ENCODE data around the gene NEURL1. TPM values are rescaled to one million over a fixed set of nuclear protein-coding genes. Genes with fewer than 3 reads are reported as not detected.
"Not testable (repeated sequence)": the region's sequence is repeated elsewhere in the genome, so short reads cannot be mapped to it uniquely, and the experiment has no call there.

NEURL1 gene
- total and polyA plus RNA-seq, 3 experiments from 2014 or later: 0.69 to 1.6 (median 1.5) TPM

- peaks cover 0 to 2% (median 0%) of the 10 kb centered on the region in 3 donors for H3K36me3 Mint-ChIP-seq
- no peaks in the 10 kb centered on the region for H3K27me3 Mint-ChIP-seq
- H3K4me1 ChIP-seq (ENCODE audit: insufficient read depth, low read length): peaks cover 24% of the 10 kb centered on the region
- H3K4me3 ChIP-seq (ENCODE audit: low read length): no peak overlapping the region
- no peak overlapping the region for H3K4me3 Mint-ChIP-seq
- no peak overlapping the region for H3K27ac ChIP-seq (ENCODE audit: low read depth, low read length)
- no peaks in the 10 kb centered on the region for H3K9me3 Mint-ChIP-seq
- no peaks in the 10 kb centered on the region for H3K9me3 ChIP-seq (ENCODE audit: low read length)
- CTCF ChIA-PET: interaction anchor here (0.9 to 5.4 kb wide), 6 partner anchors 8 to 59 kb away, joined by 3 to 48 read pairs (median 10); partner anchors contain the start of gene CALHM2
- POLR2A ChIA-PET: interaction anchor here (0.6 kb wide), 1 partner anchor 41 kb away, joined by 3 read pairs; no protein-coding TSS in a partner anchor
- H3K27me3 ChIP-seq (ENCODE audit: insufficient read depth, low read length, poor library complexity, severe bottlenecking): no peaks in the 10 kb centered on the region
- H3K4me1 Mint-ChIP-seq: peaks cover 28 to 44% (median 35%) of the 10 kb centered on the region in 3 donors
- DNase-seq: no peak
- peak overlapping the region in 2 of 8 donors; percentile 50 to 56 for H3K27ac Mint-ChIP-seq
- no peaks in the 10 kb centered on the region for H3K36me3 ChIP-seq (ENCODE audit: insufficient read depth, low read length)
Measured at GRCh38 chr10:103475437-103475836, 18.1 kb upstream of the NEURL1 start.

DNA sequence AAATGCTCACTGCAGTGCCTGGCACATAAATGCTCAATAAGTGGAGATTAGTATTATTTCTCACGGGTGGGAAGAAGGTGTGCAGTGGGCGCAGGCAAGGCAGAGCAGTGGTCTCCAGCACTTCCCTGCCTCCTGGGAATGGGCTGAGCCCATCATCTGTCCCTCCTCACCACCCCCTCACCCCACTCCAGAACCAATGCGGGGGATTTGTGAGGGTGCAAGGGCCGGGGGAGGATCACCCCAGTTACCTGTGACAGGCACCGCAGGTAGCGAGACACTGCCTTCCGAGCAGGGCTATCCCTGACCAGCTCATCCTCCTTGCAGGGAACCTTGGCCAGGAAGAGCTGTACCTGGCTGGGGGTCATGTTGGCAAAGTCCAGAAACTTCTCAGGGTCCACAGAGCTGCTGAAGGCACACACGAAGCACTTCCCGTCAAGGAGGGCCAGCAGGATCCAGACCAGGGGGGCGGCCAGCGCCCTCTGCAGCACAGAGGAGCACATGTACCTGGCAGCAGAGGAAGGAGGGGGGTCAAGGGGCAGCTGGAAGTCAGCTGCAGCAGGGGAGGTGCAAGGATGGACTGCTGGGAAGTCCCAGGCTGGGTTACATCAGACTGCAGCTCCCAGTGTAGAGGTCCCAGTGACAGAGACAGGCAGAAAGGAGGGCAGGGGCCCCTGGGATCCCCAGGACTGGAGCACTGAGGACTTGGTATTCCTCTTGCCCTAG lies 17.3 kb upstream of the NEURL1 start:
- ChIA-PET CTCF (interaction anchor here (0.6 to 5.4 kb wide), 8 partner anchors 9 to 60 kb away, joined by 3 to 48 read pairs (median 6); partner anchors contain the start of gene CALHM2), POLR2A (no interaction called here)
- peaks cover 16% of the 10 kb centered on the region for H3K4me1 ChIP-seq (ENCODE audit: insufficient read depth, low read length)
- Mint-ChIP-seq H3K4me3 (no peak overlapping the region), H3K27ac (peak overlapping the region in 1 of 8 donors; percentile 51), H3K9me3 (no peaks in the 10 kb centered on the region), H3K36me3 (peaks cover 0 to 2% (median 0%) of the 10 kb centered on the region in 3 donors), H3K27me3 (no peaks in the 10 kb centered on the region), H3K4me1 (peaks cover 20 to 37% (median 28%) of the 10 kb centered on the region in 3 donors)
- no peak overlapping the region for H3K4me3 ChIP-seq (ENCODE audit: low read length)
- no peaks in the 10 kb centered on the region for H3K27me3 ChIP-seq (ENCODE audit: insufficient read depth, low read length, poor library complexity, severe bottlenecking)
- no peaks in the 10 kb centered on the region for H3K36me3 ChIP-seq (ENCODE audit: insufficient read depth, low read length)
- no peak for DNase-seq
- H3K9me3 ChIP-seq (ENCODE audit: low read length): no peaks in the 10 kb centered on the region
- no peak overlapping the region for H3K27ac ChIP-seq (ENCODE audit: low read depth, low read length)

DNA sequence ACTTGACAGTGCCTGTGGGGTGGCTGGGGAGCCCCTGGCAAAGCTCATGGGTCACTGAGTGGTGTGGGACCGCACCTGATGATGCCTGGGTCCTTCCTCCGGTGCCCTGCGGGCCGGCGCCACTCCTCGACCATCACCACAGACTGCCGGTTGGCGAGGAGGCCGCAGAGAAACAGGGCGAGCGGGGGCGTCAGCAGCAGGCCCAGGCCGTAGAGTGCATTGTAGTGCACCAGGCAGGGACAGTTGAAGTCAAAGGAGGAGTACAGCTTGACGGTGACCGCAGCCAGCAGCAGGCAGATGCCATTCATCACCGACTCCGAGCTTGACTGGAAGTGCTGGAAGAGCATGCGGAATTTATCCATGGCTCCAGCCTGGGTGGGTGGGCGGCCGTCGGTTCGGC lies 14.8 kb upstream of the NEURL1 start:
- Histone ChIP-seq H3K36me3 (ENCODE audit: insufficient read depth, low read length) (no peaks in the 10 kb centered on the region), H3K27me3 (ENCODE audit: insufficient read depth, low read length, poor library complexity, severe bottlenecking) (no peaks in the 10 kb centered on the region), H3K9me3 (ENCODE audit: low read length) (no peaks in the 10 kb centered on the region), H3K4me1 (ENCODE audit: insufficient read depth, low read length) (no peaks in the 10 kb centered on the region), H3K27ac (ENCODE audit: low read depth, low read length) (no peak overlapping the region), H3K4me3 (ENCODE audit: low read length) (no peak overlapping the region)
- peaks cover 0 to 2% (median 0%) of the 10 kb centered on the region in 3 donors for H3K36me3 Mint-ChIP-seq
- no peaks in the 10 kb centered on the region for H3K27me3 Mint-ChIP-seq
- H3K4me3 Mint-ChIP-seq: no peak overlapping the region
- CTCF ChIA-PET: interaction anchor here (1.3 to 5.4 kb wide), 3 partner anchors 14 to 62 kb away, joined by 3 to 48 read pairs (median 4); no protein-coding TSS in a partner anchor
- no peak overlapping the region for H3K27ac Mint-ChIP-seq
- POLR2A ChIA-PET: no interaction called here
- no peak for DNase-seq
- peaks cover 10 to 26% (median 17%) of the 10 kb centered on the region in 3 donors for H3K4me1 Mint-ChIP-seq
- H3K9me3 Mint-ChIP-seq: no peaks in the 10 kb centered on the region

- no peak within 1 kb of the TSS for H3K4me3 ChIP-seq (ENCODE audit: low read length)
- CTCF ChIA-PET: interaction anchor here (1.5 to 5.4 kb wide), 2 partner anchors 13 to 63 kb away, joined by 4 to 48 read pairs; no protein-coding TSS in a partner anchor
- no peaks in the 10 kb centered on the region for H3K27me3 Mint-ChIP-seq
- POLR2A ChIA-PET: no interaction called here
- no peak within 1 kb of the TSS for H3K27ac ChIP-seq (ENCODE audit: low read depth, low read length)
- peak within 1 kb of the TSS in 3 of 8 donors; percentile 5 to 35 (median 8) for H3K27ac Mint-ChIP-seq
- H3K27me3 ChIP-seq (ENCODE audit: insufficient read depth, low read length, poor library complexity, severe bottlenecking): no peaks in the 10 kb centered on the region
- no peak within 1 kb of the TSS for H3K4me3 Mint-ChIP-seq
- no peaks in the 10 kb centered on the region for H3K36me3 ChIP-seq (ENCODE audit: insufficient read depth, low read length)
- no peaks in the 10 kb centered on the region for H3K9me3 ChIP-seq (ENCODE audit: low read length)
- no peaks in the 10 kb centered on the region for H3K9me3 Mint-ChIP-seq
- peaks cover 10 to 22% (median 14%) of the 10 kb centered on the region in 3 donors for H3K4me1 Mint-ChIP-seq
- peaks cover 0 to under 1% (median 0%) of the 10 kb centered on the region in 3 donors for H3K36me3 Mint-ChIP-seq
- DNase-seq: no peak
- no peaks in the 10 kb centered on the region for H3K4me1 ChIP-seq (ENCODE audit: insufficient read depth, low read length)
Measured at GRCh38 chr10:103479135-103479534, 14.4 kb upstream of the NEURL1 start, which contains the start of gene CALHM3. CALHM3 (minus strand) TSS chr10:103479240; CDS start chr10:103479032, 208 bp downstream.

- Histone ChIP-seq H3K9me3 (ENCODE audit: low read length) (no peaks in the 10 kb centered on the region), H3K27me3 (ENCODE audit: insufficient read depth, low read length, poor library complexity, severe bottlenecking) (no peaks in the 10 kb centered on the region), H3K27ac (ENCODE audit: low read depth, low read length) (no peak overlapping the region), H3K4me3 (ENCODE audit: low read length) (no peak overlapping the region), H3K4me1 (ENCODE audit: insufficient read depth, low read length) (no peaks in the 10 kb centered on the region), H3K36me3 (ENCODE audit: insufficient read depth, low read length) (no peaks in the 10 kb centered on the region)
- no peak for DNase-seq
- no peaks in the 10 kb centered on the region for H3K27me3 Mint-ChIP-seq
- no peak overlapping the region for H3K4me3 Mint-ChIP-seq
- POLR2A ChIA-PET: no interaction called here
- H3K9me3 Mint-ChIP-seq: no peaks in the 10 kb centered on the region
- H3K27ac Mint-ChIP-seq: no peak overlapping the region
- CTCF ChIA-PET: interaction anchor here (1.2 to 1.9 kb wide), 7 partner anchors 9 to 68 kb away, joined by 3 to 20 read pairs (median 3); no protein-coding TSS in a partner anchor
- H3K4me1 Mint-ChIP-seq: peaks cover 10 to 17% (median 10%) of the 10 kb centered on the region in 3 donors
- no peaks in the 10 kb centered on the region for H3K36me3 Mint-ChIP-seq
Measured at GRCh38 chr10:103480521-103480920, 13.0 kb upstream of the NEURL1 start.

DNA sequence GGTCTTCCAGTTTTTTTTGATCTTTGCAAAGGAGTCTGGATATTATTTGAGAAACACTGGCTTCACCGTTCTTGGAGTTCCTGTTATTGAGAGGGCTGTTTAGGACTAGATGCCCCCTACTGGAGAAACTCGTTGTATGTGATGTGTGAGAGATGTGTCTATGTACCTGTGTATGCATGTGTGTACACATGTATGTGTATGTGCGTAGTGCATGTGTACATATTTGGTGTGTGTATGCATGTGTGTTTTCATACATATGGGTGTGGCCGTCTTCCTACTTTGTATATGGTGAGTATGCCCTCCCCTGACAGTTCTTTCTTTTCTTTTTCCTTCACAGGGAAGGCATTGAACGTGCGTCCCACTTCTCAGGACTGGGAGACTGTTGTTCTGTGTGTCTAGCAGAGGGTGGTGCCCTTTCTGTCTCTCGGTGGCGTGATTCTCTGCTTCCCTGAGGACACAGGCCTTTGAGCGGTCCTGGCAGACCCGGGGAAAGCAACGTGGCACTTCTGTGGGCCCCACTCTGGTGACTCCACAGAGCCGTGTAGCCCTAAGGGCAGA lies 11.5 kb upstream of the NEURL1 start:
- no peaks in the 10 kb centered on the region for H3K9me3 ChIP-seq (ENCODE audit: low read length)
- H3K36me3 ChIP-seq (ENCODE audit: insufficient read depth, low read length): no peaks in the 10 kb centered on the region
- Mint-ChIP-seq H3K36me3 (no peaks in the 10 kb centered on the region), H3K27me3 (no peaks in the 10 kb centered on the region), H3K4me1 (peaks cover 8 to 11% (median 10%) of the 10 kb centered on the region in 3 donors), H3K9me3 (no peaks in the 10 kb centered on the region), H3K27ac (peak overlapping the region in 1 of 8 donors; percentile 2), H3K4me3 (no peak overlapping the region)
- H3K4me1 ChIP-seq (ENCODE audit: insufficient read depth, low read length): no peaks in the 10 kb centered on the region
- no peak overlapping the region for H3K27ac ChIP-seq (ENCODE audit: low read depth, low read length)
- ChIA-PET POLR2A (no interaction called here), CTCF (interaction anchor here (0.9 to 12.4 kb wide), 7 partner anchors 11 to 70 kb away, joined by 3 to 203 read pairs (median 7); partner anchors contain the start of genes CALHM2 and NEURL1)
- peak in 2 of 5 donors; percentile 58 to 59 for DNase-seq
- H3K4me3 ChIP-seq (ENCODE audit: low read length): no peak overlapping the region
- no peaks in the 10 kb centered on the region for H3K27me3 ChIP-seq (ENCODE audit: insufficient read depth, low read length, poor library complexity, severe bottlenecking)

DNA sequence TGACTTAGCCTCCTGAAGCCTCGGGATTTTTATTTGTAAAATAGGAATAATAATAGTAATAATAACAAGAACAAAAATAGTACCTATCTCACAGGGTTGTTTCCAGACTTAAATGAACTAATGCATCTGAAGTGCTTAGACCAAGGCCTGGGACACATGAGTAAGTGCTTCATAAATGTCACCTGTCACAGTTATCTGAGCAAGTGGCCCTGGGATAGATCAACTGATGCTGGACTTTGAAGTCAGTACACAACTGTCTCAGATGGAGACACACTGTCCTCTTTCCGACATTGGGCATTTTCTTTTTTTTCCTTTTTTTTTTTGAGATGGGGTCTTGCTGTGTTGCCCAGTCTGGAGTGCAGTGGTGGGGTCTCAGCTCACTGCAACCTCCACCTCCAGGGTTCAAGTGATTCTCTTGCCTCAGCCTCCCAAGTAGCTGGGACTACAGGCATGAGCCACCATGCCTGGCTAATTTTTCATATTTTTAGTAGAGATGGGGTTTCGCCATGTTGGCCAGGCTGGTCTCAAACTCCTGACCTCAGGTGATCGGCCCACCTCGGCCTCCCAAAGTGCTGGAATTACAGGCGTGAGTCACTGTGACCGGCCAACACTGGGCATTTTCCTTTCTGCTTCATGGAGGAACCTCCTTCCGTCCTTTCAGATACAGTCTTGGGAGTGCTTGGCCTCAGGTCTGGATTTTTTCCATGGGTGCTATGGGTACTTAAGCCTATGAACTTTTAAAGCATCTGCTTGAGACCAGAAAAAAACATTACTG lies 6.7 kb upstream of the NEURL1 start:
- H3K36me3 ChIP-seq (ENCODE audit: insufficient read depth, low read length); DNase-seq; H3K27ac ChIP-seq (ENCODE audit: low read depth, low read length); H3K27me3 Mint-ChIP-seq; H3K36me3 Mint-ChIP-seq; H3K27ac Mint-ChIP-seq; H3K27me3 ChIP-seq (ENCODE audit: insufficient read depth, low read length, poor library complexity, severe bottlenecking); H3K4me3 Mint-ChIP-seq; H3K9me3 Mint-ChIP-seq; H3K9me3 ChIP-seq (ENCODE audit: low read length); H3K4me1 ChIP-seq (ENCODE audit: insufficient read depth, low read length); H3K4me3 ChIP-seq (ENCODE audit: low read length): not testable (repeated sequence)
- ChIA-PET CTCF (interaction anchor here (1.4 to 12.4 kb wide), 6 partner anchors 8 to 226 kb away, joined by 3 to 203 read pairs (median 8); no protein-coding TSS in a partner anchor), POLR2A (interaction anchor here (1.9 kb wide), 1 partner anchor 35 kb away, joined by 5 read pairs; the partner anchor contains the start of gene CALHM2)
- peaks cover 8 to 28% (median 13%) of the 10 kb centered on the region in 3 donors for H3K4me1 Mint-ChIP-seq

Measured in CD8-positive, alpha-beta memory T cell (primary cell).